Measurements from ENCODE around the gene AATF. TPM values are rescaled to one million over a fixed set of nuclear protein-coding genes. Genes with fewer than 3 reads are reported as not detected.

The AATF gene
- total RNA-seq, 1 donor from 2014 or later: 86.1 TPM

DNA sequence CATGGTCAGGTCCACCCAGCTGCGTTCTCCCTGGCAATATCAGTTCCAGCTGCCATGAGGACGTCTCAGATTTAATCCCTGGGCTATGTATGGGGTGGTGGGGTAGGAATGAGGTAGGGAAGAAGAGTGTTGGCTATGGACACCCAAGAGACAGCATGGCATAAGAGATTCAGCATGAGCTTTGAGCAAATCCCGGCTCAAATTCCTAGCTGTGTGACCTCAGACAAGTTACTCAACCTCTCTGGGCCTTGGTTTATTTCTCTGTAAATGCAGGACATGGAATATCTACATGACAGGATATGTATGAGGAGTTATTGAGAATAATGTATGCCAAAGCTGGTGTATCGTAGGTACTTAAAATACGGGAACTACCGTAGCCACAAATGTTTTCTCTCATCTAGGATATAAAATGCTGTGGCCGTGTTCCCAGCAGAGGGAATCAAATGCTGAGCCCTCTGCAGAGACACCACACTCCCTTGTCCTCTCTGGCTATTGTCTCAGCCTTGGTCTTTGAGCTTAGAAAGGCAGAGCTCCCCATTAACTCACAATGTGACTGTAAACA is 29.3 kb upstream of the AATF start:
- intact Hi-C loops (cut with micrococcal nuclease): no loop called here

DNA sequence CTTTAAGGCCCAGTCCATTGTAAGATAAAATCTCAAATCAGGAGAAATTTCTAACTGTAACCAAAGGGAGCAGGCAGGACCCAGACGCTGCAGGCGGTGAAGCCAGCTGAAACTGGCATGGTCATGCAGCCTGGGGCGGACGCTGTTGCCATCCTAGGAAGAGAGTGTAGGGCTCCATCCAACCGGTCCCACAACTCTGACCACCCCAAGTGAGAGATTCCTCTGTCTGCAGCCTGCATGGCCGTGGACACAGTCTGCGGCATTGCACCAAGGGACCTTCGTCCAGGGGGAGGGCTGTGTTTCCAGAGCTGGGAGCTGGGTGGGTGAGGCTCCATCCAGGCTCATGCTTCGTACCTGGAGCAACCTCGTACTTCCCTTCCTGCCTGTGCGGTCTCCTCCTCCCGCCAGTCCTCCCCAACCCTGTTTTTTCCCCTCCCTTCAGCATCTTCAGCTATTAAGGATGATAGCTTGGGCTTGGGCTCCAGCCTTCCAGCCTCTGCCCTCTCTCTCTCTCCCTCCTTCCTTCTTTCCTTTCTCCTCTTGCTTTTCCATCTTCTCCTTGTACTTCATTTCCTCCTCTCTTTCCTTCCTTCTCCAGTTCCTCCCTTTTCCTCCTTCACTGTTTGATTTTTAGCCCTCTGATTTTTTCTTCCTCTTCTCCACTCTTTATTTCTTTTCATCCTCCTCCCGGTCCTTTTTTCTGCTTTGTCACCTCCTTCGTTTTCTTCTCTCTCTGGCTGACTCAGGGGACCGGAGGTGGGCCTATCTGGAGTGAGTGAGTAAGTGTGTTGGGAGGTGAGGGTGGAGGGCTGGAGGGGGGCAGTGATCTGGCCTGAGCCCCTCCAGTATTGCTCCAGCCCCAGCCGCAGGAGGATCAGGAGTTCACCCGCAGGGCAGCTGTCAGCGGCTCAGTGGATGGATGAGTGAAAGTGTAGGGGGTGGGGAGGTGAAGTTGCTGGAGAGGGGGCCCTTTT is 28.4 kb upstream of the AATF start:
- H3K36me3 Mint-ChIP-seq (ENCODE audit: low read depth): no peaks in the 10 kb centered on the region
- no peak overlapping the region for H3K27ac Mint-ChIP-seq
- no peak overlapping the region for H3K4me3 Mint-ChIP-seq
- peaks cover 41% of the 10 kb centered on the region for H3K27me3 Mint-ChIP-seq
- ATAC-seq (ENCODE audit: low read depth): no peak
- H3K9me3 Mint-ChIP-seq: no peaks in the 10 kb centered on the region
- H3K4me1 Mint-ChIP-seq: no peaks in the 10 kb centered on the region
- no peak for DNase-seq
- TF ChIP-seq, protein P1, sequence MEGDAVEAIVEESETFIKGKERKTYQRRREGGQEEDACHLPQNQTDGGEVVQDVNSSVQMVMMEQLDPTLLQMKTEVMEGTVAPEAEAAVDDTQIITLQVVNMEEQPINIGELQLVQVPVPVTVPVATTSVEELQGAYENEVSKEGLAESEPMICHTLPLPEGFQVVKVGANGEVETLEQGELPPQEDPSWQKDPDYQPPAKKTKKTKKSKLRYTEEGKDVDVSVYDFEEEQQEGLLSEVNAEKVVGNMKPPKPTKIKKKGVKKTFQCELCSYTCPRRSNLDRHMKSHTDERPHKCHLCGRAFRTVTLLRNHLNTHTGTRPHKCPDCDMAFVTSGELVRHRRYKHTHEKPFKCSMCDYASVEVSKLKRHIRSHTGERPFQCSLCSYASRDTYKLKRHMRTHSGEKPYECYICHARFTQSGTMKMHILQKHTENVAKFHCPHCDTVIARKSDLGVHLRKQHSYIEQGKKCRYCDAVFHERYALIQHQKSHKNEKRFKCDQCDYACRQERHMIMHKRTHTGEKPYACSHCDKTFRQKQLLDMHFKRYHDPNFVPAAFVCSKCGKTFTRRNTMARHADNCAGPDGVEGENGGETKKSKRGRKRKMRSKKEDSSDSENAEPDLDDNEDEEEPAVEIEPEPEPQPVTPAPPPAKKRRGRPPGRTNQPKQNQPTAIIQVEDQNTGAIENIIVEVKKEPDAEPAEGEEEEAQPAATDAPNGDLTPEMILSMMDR (IDR thresholded peaks at IDR 0.05): no peak
- CTCF ChIA-PET: no interaction called here
- intact Hi-C loops (cut with micrococcal nuclease): no loop called here
- POLR2A ChIA-PET: no interaction called here

More for the DNA sequence above, 29.3 kb upstream of the AATF start:
- ChIA-PET CTCF (no interaction called here), POLR2A (no interaction called here)
- no peak overlapping the region for H3K27ac Mint-ChIP-seq
- no peaks in the 10 kb centered on the region for H3K9me3 Mint-ChIP-seq
- no peaks in the 10 kb centered on the region for H3K36me3 Mint-ChIP-seq (ENCODE audit: low read depth)
- peaks cover 45% of the 10 kb centered on the region for H3K27me3 Mint-ChIP-seq
- TF ChIP-seq, protein P1 (IDR thresholded peaks at IDR 0.05): no peak
- no peaks in the 10 kb centered on the region for H3K4me1 Mint-ChIP-seq
- DNase-seq: no peak
- no peak for ATAC-seq (ENCODE audit: low read depth)
- no peak overlapping the region for H3K4me3 Mint-ChIP-seq

DNA sequence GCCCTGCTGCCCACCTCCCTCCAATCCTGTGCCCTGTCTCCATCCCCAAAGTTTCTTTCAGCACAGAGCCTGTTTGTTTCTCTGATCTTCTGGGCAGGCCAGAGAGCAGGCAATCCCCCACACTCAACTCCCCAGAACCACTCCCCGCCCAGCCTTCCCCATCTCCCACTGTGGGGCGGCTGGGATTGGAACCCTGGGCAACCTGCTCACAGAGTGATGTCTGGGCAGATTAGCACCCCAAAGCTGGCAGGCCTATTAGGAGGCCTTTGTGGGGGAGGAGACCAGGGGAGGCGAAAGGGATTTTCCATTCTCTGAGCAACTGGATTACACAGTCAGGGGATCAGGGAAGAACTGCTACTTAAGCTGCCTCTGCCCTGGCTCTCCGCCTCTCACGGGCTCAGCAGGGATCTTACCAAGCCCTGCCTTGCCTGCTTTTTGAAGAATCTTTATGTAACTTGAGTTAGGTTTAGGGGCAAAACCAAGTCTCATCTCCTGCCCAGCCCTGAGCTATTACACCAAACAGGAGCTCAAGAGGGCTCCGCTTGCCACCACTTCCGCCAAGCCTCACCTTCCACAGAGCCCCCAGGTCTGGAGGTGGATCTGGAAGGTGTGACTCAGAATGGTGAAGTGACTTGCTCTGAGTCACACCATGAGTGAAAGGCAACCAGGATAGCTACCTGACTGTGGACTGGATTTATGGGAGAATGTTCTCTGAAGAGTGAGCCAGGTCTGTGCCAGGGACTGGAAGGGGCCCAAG is 27.5 kb upstream of the AATF start:
- TF ChIP-seq, protein P1 (IDR thresholded peaks at IDR 0.05): no peak
- Mint-ChIP-seq H3K9me3 (no peaks in the 10 kb centered on the region), H3K4me1 (no peaks in the 10 kb centered on the region), H3K27me3 (peaks cover 37% of the 10 kb centered on the region), H3K36me3 (ENCODE audit: low read depth) (no peaks in the 10 kb centered on the region), H3K4me3 (no peak overlapping the region), H3K27ac (no peak overlapping the region)
- ATAC-seq (ENCODE audit: low read depth): no peak
- no peak for DNase-seq
- intact Hi-C loops (cut with micrococcal nuclease): no loop called here
- POLR2A ChIA-PET: no interaction called here
- CTCF ChIA-PET: no interaction called here

DNA sequence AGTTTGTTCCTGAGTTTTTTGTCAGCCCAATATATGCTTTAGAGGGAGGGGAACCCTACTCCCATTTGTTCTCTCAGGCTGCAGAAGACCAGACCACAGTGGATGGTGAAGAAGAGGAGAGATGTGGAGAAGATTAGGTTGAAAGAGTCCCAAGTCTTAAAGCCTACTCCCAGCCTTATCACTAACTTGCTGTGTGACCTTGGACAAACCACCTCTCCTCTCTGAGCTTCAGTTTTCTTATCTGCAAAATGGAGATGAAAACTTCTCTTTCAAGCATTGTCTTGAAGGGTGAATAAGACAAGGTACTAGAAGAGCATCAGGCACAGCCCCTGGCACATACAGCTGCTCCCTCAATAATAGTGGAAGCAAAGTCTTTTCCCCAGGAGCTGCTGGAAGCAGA is 26.6 kb upstream of the AATF start:
- DNase-seq: no peak
- intact Hi-C loops (cut with micrococcal nuclease): no loop called here
- Mint-ChIP-seq H3K9me3 (no peaks in the 10 kb centered on the region), H3K4me1 (no peaks in the 10 kb centered on the region), H3K4me3 (no peak overlapping the region), H3K27me3 (peaks cover 34% of the 10 kb centered on the region), H3K36me3 (ENCODE audit: low read depth) (no peaks in the 10 kb centered on the region), H3K27ac (no peak overlapping the region)
- TF ChIP-seq, protein P1 (IDR thresholded peaks at IDR 0.05): no peak
- ChIA-PET POLR2A (no interaction called here), CTCF (no interaction called here)
- ATAC-seq (ENCODE audit: low read depth): no peak

DNA sequence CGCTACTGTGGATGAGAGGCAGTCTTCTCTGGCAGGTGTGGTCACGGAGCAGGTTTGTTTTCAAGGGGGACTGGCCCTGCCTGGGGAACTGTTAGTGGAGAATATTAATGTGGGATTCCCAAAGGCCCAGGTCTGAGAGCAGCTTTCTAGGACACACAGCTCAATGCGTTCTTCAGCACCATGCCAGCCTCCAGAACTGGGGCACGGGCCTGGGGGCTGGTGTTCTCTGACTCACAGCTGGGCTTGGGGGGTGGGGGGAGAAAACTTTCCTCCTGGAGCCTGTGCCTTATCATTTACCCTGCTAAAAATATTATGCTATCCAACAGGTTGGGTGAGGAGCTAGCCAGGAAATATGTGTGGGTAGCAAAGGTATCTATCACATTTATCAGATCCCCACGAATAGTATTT is 24.9 kb upstream of the AATF start:
- ATAC-seq (ENCODE audit: low read depth) (no peak), DNase-seq (no peak)
- peaks cover 33% of the 10 kb centered on the region for H3K27me3 Mint-ChIP-seq
- no peaks in the 10 kb centered on the region for H3K9me3 Mint-ChIP-seq
- H3K36me3 Mint-ChIP-seq (ENCODE audit: low read depth): no peaks in the 10 kb centered on the region
- POLR2A ChIA-PET: no interaction called here
- CTCF ChIA-PET: no interaction called here
- TF ChIP-seq, protein P1 (IDR thresholded peaks at IDR 0.05): no peak
- peaks cover 15% of the 10 kb centered on the region for H3K4me1 Mint-ChIP-seq
- intact Hi-C loops (cut with micrococcal nuclease): no loop called here
- no peak overlapping the region for H3K27ac Mint-ChIP-seq
- H3K4me3 Mint-ChIP-seq: no peak overlapping the region
